ENCODE data around the gene SPON1.
"Not testable (repeated sequence)": the region's sequence is repeated elsewhere in the genome, so short reads cannot be mapped to it uniquely, and the experiment has no call there.

The SPON1 gene

DNA sequence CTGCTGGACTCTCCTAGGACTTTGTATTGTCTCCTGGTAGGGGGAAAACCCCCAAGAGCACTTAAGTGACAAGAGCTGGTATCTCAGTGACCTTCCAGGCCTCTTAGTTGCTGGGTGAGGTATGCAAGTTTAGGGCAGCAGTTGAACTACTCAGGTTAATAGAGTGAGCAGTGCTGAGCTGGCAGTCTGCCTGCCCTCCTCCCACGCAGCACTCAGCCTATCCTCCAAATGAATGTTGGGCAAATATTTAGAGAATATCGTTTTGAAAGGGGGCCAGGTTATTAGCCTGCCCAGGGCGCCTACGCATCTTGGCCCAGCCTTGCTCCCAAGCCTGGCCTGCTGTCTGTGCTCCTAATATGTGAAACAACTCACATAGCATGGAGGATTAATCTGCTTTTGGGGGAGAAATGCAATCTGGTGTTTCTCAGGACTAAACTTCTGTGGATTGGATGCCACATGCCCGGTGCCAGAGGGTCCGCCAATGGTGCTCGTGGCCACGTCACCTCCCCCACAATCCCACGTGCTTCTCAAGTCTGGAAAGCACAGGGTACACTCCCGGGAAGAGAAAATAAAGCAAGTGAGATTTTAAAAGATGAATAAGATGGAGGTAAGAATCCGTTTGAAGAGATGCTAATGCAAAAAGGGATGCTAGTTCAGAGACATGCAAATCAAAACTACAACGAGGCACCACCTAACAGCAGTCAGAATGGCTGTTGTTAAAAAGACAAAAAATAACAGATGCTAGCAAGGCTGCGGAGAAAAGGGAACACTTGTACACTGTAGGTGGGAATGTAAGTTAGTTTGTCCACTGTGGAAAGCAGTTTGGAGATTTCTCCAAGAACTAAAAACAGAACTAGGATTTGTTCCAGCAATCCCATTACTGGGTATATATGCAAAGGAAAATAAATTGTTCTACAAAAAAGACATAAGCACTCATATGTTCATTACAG is 67.7 kb downstream of the SPON1 start:
- Histone ChIP-seq H3K79me2 (ENCODE audit: insufficient read depth, low read length) (no peaks in the 10 kb centered on the region), H3K9ac (ENCODE audit: low read depth, low read length, poor library complexity, severe bottlenecking) (no peak overlapping the region), H3K9me3 (ENCODE audit: insufficient read depth, low read depth, low read length) (no peaks in the 10 kb centered on the region), H3K4me3 (ENCODE audit: low read length, poor library complexity, severe bottlenecking) (no peak overlapping the region), H3K27me3 (ENCODE audit: insufficient read depth, low read length, poor library complexity, severe bottlenecking) (no peaks in the 10 kb centered on the region), H2AFZ (ENCODE audit: low read length) (no peak overlapping the region), H3K36me3 (ENCODE audit: insufficient read depth, low read length) (no peaks in the 10 kb centered on the region), H3F3A (ENCODE audit: low read depth) (no peaks in the 10 kb centered on the region), H4K20me1 (ENCODE audit: insufficient read depth, low read length, poor library complexity, severe bottlenecking) (no peaks in the 10 kb centered on the region), H3K9me2 (replicated peaks; ENCODE audit: low read depth, low read length) (no peaks in the 10 kb centered on the region), H3K4me1 (ENCODE audit: insufficient read depth, low read length, poor library complexity, severe bottlenecking) (no peaks in the 10 kb centered on the region), H3K4me2 (ENCODE audit: low read depth, low read length, poor library complexity, severe bottlenecking) (no peak overlapping the region)
- TF ChIP-seq, protein P1, sequence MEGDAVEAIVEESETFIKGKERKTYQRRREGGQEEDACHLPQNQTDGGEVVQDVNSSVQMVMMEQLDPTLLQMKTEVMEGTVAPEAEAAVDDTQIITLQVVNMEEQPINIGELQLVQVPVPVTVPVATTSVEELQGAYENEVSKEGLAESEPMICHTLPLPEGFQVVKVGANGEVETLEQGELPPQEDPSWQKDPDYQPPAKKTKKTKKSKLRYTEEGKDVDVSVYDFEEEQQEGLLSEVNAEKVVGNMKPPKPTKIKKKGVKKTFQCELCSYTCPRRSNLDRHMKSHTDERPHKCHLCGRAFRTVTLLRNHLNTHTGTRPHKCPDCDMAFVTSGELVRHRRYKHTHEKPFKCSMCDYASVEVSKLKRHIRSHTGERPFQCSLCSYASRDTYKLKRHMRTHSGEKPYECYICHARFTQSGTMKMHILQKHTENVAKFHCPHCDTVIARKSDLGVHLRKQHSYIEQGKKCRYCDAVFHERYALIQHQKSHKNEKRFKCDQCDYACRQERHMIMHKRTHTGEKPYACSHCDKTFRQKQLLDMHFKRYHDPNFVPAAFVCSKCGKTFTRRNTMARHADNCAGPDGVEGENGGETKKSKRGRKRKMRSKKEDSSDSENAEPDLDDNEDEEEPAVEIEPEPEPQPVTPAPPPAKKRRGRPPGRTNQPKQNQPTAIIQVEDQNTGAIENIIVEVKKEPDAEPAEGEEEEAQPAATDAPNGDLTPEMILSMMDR (conservative IDR thresholded peaks at IDR 0.05; ENCODE audit: low read length), result no peak
- TF ChIP-seq EZH2phosphoT487 (IDR thresholded peaks at IDR 0.05; ENCODE audit: borderline replicate concordance), result no peak

DNA sequence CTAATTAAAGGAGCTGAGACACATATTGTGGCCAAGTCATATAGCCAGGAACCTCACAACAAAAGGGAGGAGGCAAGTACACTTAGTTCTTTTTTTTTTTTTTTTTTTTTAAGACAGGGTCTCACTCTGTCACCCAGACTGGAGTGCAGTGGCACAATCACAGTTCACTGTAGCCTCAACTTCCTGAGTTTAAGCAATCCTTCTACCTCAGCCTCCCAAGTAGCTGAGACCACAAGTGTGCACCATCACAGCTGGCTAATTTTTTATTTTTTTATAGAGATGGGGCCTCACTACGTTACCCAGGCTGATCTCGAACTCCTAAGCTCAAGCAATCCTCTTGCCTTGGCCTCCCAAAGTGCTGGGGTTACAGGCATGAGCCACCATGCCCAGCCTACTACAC is 73.0 kb downstream of the SPON1 start:
- H3K4me2 ChIP-seq (ENCODE audit: low read depth, low read length, poor library complexity, severe bottlenecking); H3K9ac ChIP-seq (ENCODE audit: low read depth, low read length, poor library complexity, severe bottlenecking); H3K4me1 ChIP-seq (ENCODE audit: insufficient read depth, low read length, poor library complexity, severe bottlenecking); H3K9me3 ChIP-seq (ENCODE audit: insufficient read depth, low read depth, low read length); H4K20me1 ChIP-seq (ENCODE audit: insufficient read depth, low read length, poor library complexity, severe bottlenecking); H3K36me3 ChIP-seq (ENCODE audit: insufficient read depth, low read length); H3K79me2 ChIP-seq (ENCODE audit: insufficient read depth, low read length); H3K4me3 ChIP-seq (ENCODE audit: low read length, poor library complexity, severe bottlenecking); H3K9me2 ChIP-seq (replicated peaks; ENCODE audit: low read depth, low read length); H3F3A ChIP-seq (ENCODE audit: low read depth); H2AFZ ChIP-seq (ENCODE audit: low read length); H3K27me3 ChIP-seq (ENCODE audit: insufficient read depth, low read length, poor library complexity, severe bottlenecking): not testable (repeated sequence)

DNA sequence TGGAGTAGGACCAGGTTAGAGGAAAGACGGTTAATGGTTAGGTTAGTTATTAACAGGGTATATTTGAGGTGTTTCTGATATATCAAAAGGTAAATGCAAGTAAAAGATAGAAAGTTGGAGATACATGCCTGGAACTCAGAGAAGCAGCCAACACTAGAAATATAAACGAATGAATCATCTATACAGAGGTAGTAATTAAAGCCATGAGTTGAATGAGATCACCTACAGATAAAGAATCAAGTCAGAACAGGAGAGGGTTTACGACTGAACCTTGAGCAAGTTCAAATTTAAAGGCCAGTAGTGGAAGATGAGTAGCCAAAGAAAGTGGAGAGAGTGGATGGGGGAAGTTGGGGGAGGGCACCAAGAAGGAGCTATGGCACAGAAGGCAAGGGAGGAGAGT is 73.9 kb downstream of the SPON1 start:
- H2AFZ ChIP-seq (ENCODE audit: low read length), result no peak overlapping the region
- no peaks in the 10 kb centered on the region for H3K27me3 ChIP-seq (ENCODE audit: insufficient read depth, low read length, poor library complexity, severe bottlenecking)
- no peaks in the 10 kb centered on the region for H3K4me1 ChIP-seq (ENCODE audit: insufficient read depth, low read length, poor library complexity, severe bottlenecking)
- no peak overlapping the region for H3K4me3 ChIP-seq (ENCODE audit: low read length, poor library complexity, severe bottlenecking)
- no peaks in the 10 kb centered on the region for H3K36me3 ChIP-seq (ENCODE audit: insufficient read depth, low read length)
- H4K20me1 ChIP-seq (ENCODE audit: insufficient read depth, low read length, poor library complexity, severe bottlenecking), result no peaks in the 10 kb centered on the region
- H3F3A ChIP-seq (ENCODE audit: low read depth), result no peaks in the 10 kb centered on the region
- H3K79me2 ChIP-seq (ENCODE audit: insufficient read depth, low read length), result no peaks in the 10 kb centered on the region
- TF ChIP-seq, protein P1 (conservative IDR thresholded peaks at IDR 0.05; ENCODE audit: low read length), result no peak
- no peak for TF ChIP-seq EZH2phosphoT487 (IDR thresholded peaks at IDR 0.05; ENCODE audit: borderline replicate concordance)
- no peaks in the 10 kb centered on the region for H3K9me2 ChIP-seq (replicated peaks; ENCODE audit: low read depth, low read length)
- no peak overlapping the region for H3K4me2 ChIP-seq (ENCODE audit: low read depth, low read length, poor library complexity, severe bottlenecking)
- no peak overlapping the region for H3K9ac ChIP-seq (ENCODE audit: low read depth, low read length, poor library complexity, severe bottlenecking)
- no peaks in the 10 kb centered on the region; the same call in 1 of the 2 replicates for H3K9me3 ChIP-seq (ENCODE audit: insufficient read depth, low read depth, low read length)

- no peaks in the 10 kb centered on the region for H3K79me2 ChIP-seq (ENCODE audit: insufficient read depth, low read length)
- no peaks in the 10 kb centered on the region for H3K36me3 ChIP-seq (ENCODE audit: insufficient read depth, low read length)
- no peaks in the 10 kb centered on the region; the same call in 1 of the 2 replicates for H3K9me3 ChIP-seq (ENCODE audit: insufficient read depth, low read depth, low read length)
- no peaks in the 10 kb centered on the region for H3K9me2 ChIP-seq (replicated peaks; ENCODE audit: low read depth, low read length)
- no peak overlapping the region for H2AFZ ChIP-seq (ENCODE audit: low read length)
- no peaks in the 10 kb centered on the region for H3K27me3 ChIP-seq (ENCODE audit: insufficient read depth, low read length, poor library complexity, severe bottlenecking)
- H3K4me2 ChIP-seq (ENCODE audit: low read depth, low read length, poor library complexity, severe bottlenecking), result no peak overlapping the region
- H4K20me1 ChIP-seq (ENCODE audit: insufficient read depth, low read length, poor library complexity, severe bottlenecking), result no peaks in the 10 kb centered on the region
- H3K4me3 ChIP-seq (ENCODE audit: low read length, poor library complexity, severe bottlenecking), result no peak overlapping the region
- no peak overlapping the region for H3K9ac ChIP-seq (ENCODE audit: low read depth, low read length, poor library complexity, severe bottlenecking)
- H3K4me1 ChIP-seq (ENCODE audit: insufficient read depth, low read length, poor library complexity, severe bottlenecking), result no peaks in the 10 kb centered on the region
- no peak for TF ChIP-seq EZH2phosphoT487 (IDR thresholded peaks at IDR 0.05; ENCODE audit: borderline replicate concordance)
- TF ChIP-seq, protein P1 (conservative IDR thresholded peaks at IDR 0.05; ENCODE audit: low read length), result peak; percentile 28
- no peaks in the 10 kb centered on the region for H3F3A ChIP-seq (ENCODE audit: low read depth)
Observed at GRCh38 chr11:14041040-14041439, 78.5 kb downstream of the SPON1 start.

Data from Loucy (cell line).